Common myeloid progenitor, CD34-positive (primary cell): ENCODE results near the gene C19orf67.

Source experiments
- CTCF ChIA-PET: fragments of 350-600 bp; sonication (Branson Sonifier 250); formaldehyde crosslinking; loops from one replicate; lab custom pipeline; 2021; ENCODE audit warnings: antibody characterized with exemption; lab: Charles Lee
- POLR2A ChIA-PET: fragments of 350-600 bp; sonication (Branson Sonifier 250); formaldehyde crosslinking; loops from one replicate; lab custom pipeline; 2021; ENCODE audit warnings: antibody characterized with exemption; lab: Charles Lee
- DNase-seq, 3 donors: peaks; one replicate each; pipeline versions ENCODE4 v3.0.0 to v3.0.0-alpha.2; 2013
- H3K27ac ChIP-seq, 2 experiments: 1 replicate in 1 of 2; 2 replicates in 1 of 2; pipeline ENCODE4 v1.7.0; 2013; ENCODE audit warnings: inconsistent platforms in 2 of 2, low read length in 2 of 2, mild to moderate bottlenecking in 2 of 2, low read depth in 1 of 2, moderate library complexity in 1 of 2; ENCODE audit not compliant: severe bottlenecking in 2 of 2, insufficient read depth in 1 of 2, poor library complexity in 1 of 2
- H3K27me3 ChIP-seq, 5 experiments: replicated peaks in 2 of 5; 1 replicate in 3 of 5; 2 replicates in 2 of 5; pipeline versions ENCODE4 v1.6.1 to v1.7.0; 2013; ENCODE audit warnings: low read length in 4 of 5, mild to moderate bottlenecking in 2 of 5, moderate library complexity in 2 of 5, inconsistent platforms in 1 of 5; ENCODE audit not compliant: insufficient read depth in 5 of 5, control insufficient read depth in 4 of 5
- H3K36me3 ChIP-seq, 4 experiments: 1 replicate in 2 of 4; 2 replicates in 2 of 4; pipeline versions ENCODE4 v1.6.1 to v1.7.0; 2013; ENCODE audit warnings: low read length in 3 of 4, control low read depth in 1 of 4, mild to moderate bottlenecking in 1 of 4; ENCODE audit not compliant: control insufficient read depth in 4 of 4, insufficient read depth in 4 of 4
- H3K4me1 ChIP-seq, 4 experiments: 1 replicate in 3 of 4; 2 replicates in 1 of 4; pipeline versions ENCODE4 v1.6.1 to v1.7.1; 2013; ENCODE audit warnings: low read length in 3 of 4, mild to moderate bottlenecking in 3 of 4, control low read depth in 1 of 4, inconsistent platforms in 1 of 4, moderate library complexity in 1 of 4; ENCODE audit not compliant: control insufficient read depth in 4 of 4, insufficient read depth in 4 of 4; ENCODE audit errors: control extremely low read depth in 1 of 4
- H3K4me3 ChIP-seq, 7 experiments: 1 replicate in 4 of 7; 2 replicates in 3 of 7; pipeline versions ENCODE4 v1.5.1 to v1.7.0; 2013; ENCODE audit warnings: mild to moderate bottlenecking in 7 of 7, low read length in 6 of 7, moderate library complexity in 6 of 7, inconsistent platforms in 2 of 7, low read depth in 2 of 7, control low read depth in 1 of 7; ENCODE audit not compliant: insufficient read depth in 4 of 7, control insufficient read depth in 1 of 7; ENCODE audit errors: extremely low read depth in 1 of 7
- H3K9me3 ChIP-seq, 5 experiments: 1 replicate in 4 of 5; 2 replicates in 1 of 5; pipeline versions ENCODE4 v1.6.1 to v1.7.1; 2013; ENCODE audit warnings: low read length in 4 of 5, mild to moderate bottlenecking in 2 of 5, inconsistent platforms in 1 of 5, low read depth in 1 of 5, moderate library complexity in 1 of 5; ENCODE audit not compliant: control insufficient read depth in 4 of 5, insufficient read depth in 2 of 5; ENCODE audit errors: control extremely low read depth in 1 of 5
- WGBS: methylation state at CpG from one replicate; pipeline ENCODE4 v1.1.5; 2013; ENCODE audit not compliant: insufficient coverage; 5-methylcytosine and 5-hydroxymethylcytosine counted together

C19orf67 gene

GRCh38 chr19:14119644-14120496 lies 34.3 kb upstream of the C19orf67 start:
- 98% methylated on average over 7 of the region's 7 CpGs for WGBS
- Histone ChIP-seq H3K4me3 (no peak overlapping the region), H3K4me1 (peaks cover 7 to 44% (median 29%) of the 10 kb centered on the region in 4 experiments), H3K9me3 (no peaks in the 10 kb centered on the region), H3K27me3 (no peaks in the 10 kb centered on the region), H3K36me3 (peaks cover 0 to 36% (median 3%) of the 10 kb centered on the region in 4 experiments), H3K27ac (peak overlapping the region in 1 of 2 experiments; percentile 7)
- ChIA-PET POLR2A (no interaction called here), CTCF (interaction anchor here (1.3 to 1.7 kb wide), 3 partner anchors 17 to 60 kb away, joined by 3 to 7 read pairs (median 3); partner anchors contain the start of gene ASF1B)
- DNase-seq = no peak

- CTCF ChIA-PET = interaction anchor here (1.7 kb wide), 1 partner anchor 17 kb away, joined by 7 read pairs; the partner anchor contains the start of gene ASF1B
- WGBS = 86% methylated on average over 1 of the region's 3 CpGs
- POLR2A ChIA-PET = no interaction called here
- H3K36me3 ChIP-seq = peaks cover 0 to 28% (median 3%) of the 10 kb centered on the region in 4 experiments
- H3K9me3 ChIP-seq = no peaks in the 10 kb centered on the region
- no peaks in the 10 kb centered on the region for H3K27me3 ChIP-seq
- peak overlapping the region; percentile 7 to 88 for H3K27ac ChIP-seq
- no peak for DNase-seq
- peak overlapping the region in 6 of 7 experiments; percentile 56 to 81 (median 69) for H3K4me3 ChIP-seq
- peaks cover 7 to 50% (median 31%) of the 10 kb centered on the region in 4 experiments for H3K4me1 ChIP-seq
Observed at GRCh38 chr19:14119146-14119545, 33.6 kb upstream of the C19orf67 start.

- H3K36me3 ChIP-seq = peaks cover 0 to 28% (median 3%) of the 10 kb centered on the region in 4 experiments
- no peaks in the 10 kb centered on the region for H3K9me3 ChIP-seq
- POLR2A ChIA-PET = interaction anchor here (0.6 to 1.0 kb wide), 3 partner anchors 27 to 899 kb away, joined by 3 to 4 read pairs (median 4); partner anchors contain the start of gene DNAJB1
- H3K4me1 ChIP-seq = peaks cover 7 to 54% (median 31%) of the 10 kb centered on the region in 4 experiments
- CTCF ChIA-PET = interaction anchor here (1.2 to 1.7 kb wide), 2 partner anchors 18 to 45 kb away, joined by 5 to 7 read pairs; partner anchors contain the start of genes ASF1B and MISP3
- DNase-seq = peak; percentile 62 to 90 (median 88)
- peak overlapping the region; percentile 35 to 81 (median 66) for H3K4me3 ChIP-seq
- H3K27ac ChIP-seq = peak overlapping the region; percentile 54 to 88
- WGBS = 0% methylated on average over 54 of the region's 61 CpGs
- H3K27me3 ChIP-seq = no peaks in the 10 kb centered on the region
Observed at GRCh38 chr19:14118165-14119051, 32.8 kb upstream of the C19orf67 start.

GRCh38 chr19:14117668-14118164 lies 32.1 kb upstream of the C19orf67 start, which contains the start of gene PRKACA:
PRKACA (minus strand) TSS chr19:14117762; CDS start chr19:14117547, 215 bp downstream.
- Histone ChIP-seq H3K9me3 (no peaks in the 10 kb centered on the region), H3K4me3 (peak within 1 kb of the TSS; percentile 61 to 86 (median 73)), H3K27me3 (no peaks in the 10 kb centered on the region), H3K27ac (peak within 1 kb of the TSS; percentile 54 to 88), H3K36me3 (peaks cover 0 to 23% (median 2%) of the 10 kb centered on the region in 4 experiments), H3K4me1 (peaks cover 7 to 61% (median 31%) of the 10 kb centered on the region in 4 experiments)
- peak; percentile 99 for DNase-seq
- CTCF ChIA-PET = interaction anchor here (1.2 to 4.5 kb wide), 2 partner anchors 18 to 44 kb away, joined by 5 to 30 read pairs; partner anchors contain the start of genes ASF1B and MISP3
- WGBS = under 1% methylated on average over 61 of the region's 67 CpGs
- POLR2A ChIA-PET = interaction anchor here (0.6 to 1.0 kb wide), 3 partner anchors 26 to 900 kb away, joined by 3 to 4 read pairs (median 4); partner anchors contain the start of gene DNAJB1

- Histone ChIP-seq H3K4me3 (peak overlapping the region; percentile 60 to 86 (median 73)), H3K27ac (peak overlapping the region in 1 of 2 experiments; percentile 61), H3K36me3 (peaks cover 0 to 20% (median 2%) of the 10 kb centered on the region in 4 experiments), H3K4me1 (peaks cover 7 to 67% (median 31%) of the 10 kb centered on the region in 4 experiments), H3K27me3 (no peaks in the 10 kb centered on the region), H3K9me3 (no peaks in the 10 kb centered on the region)
- CTCF ChIA-PET = interaction anchor here (1.2 to 4.5 kb wide), 3 partner anchors 14 to 44 kb away, joined by 5 to 30 read pairs (median 22); partner anchors contain the start of genes ASF1B and MISP3
- 0% methylated on average over 29 of the region's 33 CpGs for WGBS
- POLR2A ChIA-PET = interaction anchor here (1.0 kb wide), 2 partner anchors 25 to 401 kb away, joined by 3 to 4 read pairs; partner anchors contain the start of gene DNAJB1
- peak in 2 of 3 donors; percentile 25 to 39 for DNase-seq
Observed at GRCh38 chr19:14116918-14117578, 31.5 kb upstream of the C19orf67 start.
